ENCODE measurements around the gene MARS1.

MARS1 gene

GRCh38 chr12:57525615-57526383, 37.9 kb downstream of the MARS1 start:
- TF ChIP-seq, protein P1, sequence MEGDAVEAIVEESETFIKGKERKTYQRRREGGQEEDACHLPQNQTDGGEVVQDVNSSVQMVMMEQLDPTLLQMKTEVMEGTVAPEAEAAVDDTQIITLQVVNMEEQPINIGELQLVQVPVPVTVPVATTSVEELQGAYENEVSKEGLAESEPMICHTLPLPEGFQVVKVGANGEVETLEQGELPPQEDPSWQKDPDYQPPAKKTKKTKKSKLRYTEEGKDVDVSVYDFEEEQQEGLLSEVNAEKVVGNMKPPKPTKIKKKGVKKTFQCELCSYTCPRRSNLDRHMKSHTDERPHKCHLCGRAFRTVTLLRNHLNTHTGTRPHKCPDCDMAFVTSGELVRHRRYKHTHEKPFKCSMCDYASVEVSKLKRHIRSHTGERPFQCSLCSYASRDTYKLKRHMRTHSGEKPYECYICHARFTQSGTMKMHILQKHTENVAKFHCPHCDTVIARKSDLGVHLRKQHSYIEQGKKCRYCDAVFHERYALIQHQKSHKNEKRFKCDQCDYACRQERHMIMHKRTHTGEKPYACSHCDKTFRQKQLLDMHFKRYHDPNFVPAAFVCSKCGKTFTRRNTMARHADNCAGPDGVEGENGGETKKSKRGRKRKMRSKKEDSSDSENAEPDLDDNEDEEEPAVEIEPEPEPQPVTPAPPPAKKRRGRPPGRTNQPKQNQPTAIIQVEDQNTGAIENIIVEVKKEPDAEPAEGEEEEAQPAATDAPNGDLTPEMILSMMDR (conservative IDR thresholded peaks at IDR 0.05; ENCODE audit: control insufficient read depth, insufficient read depth, low read depth, low read length) = no peak
- H3K4me3 ChIP-seq (ENCODE audit: control insufficient read depth, low read depth, low read length) = no peak overlapping the region
- DNase-seq (ENCODE audit: low read depth) = no peak

- no peak overlapping the region for H3K4me3 ChIP-seq (ENCODE audit: control insufficient read depth, low read depth, low read length)
- no peak for DNase-seq (ENCODE audit: low read depth)
- TF ChIP-seq, protein P1 (conservative IDR thresholded peaks at IDR 0.05; ENCODE audit: control insufficient read depth, insufficient read depth, low read depth, low read length) = no peak
Measured at GRCh38 chr12:57526477-57527126, 38.7 kb downstream of the MARS1 start.

- TF ChIP-seq, protein P1 (conservative IDR thresholded peaks at IDR 0.05; ENCODE audit: control insufficient read depth, insufficient read depth, low read depth, low read length) = no peak
- no peak for DNase-seq (ENCODE audit: low read depth)
- H3K4me3 ChIP-seq (ENCODE audit: control insufficient read depth, low read depth, low read length) = no peak overlapping the region
Measured at GRCh38 chr12:57527184-57527583, 39.3 kb downstream of the MARS1 start.

GRCh38 chr12:57528176-57528575, 40.3 kb downstream of the MARS1 start:
- TF ChIP-seq, protein P1 (conservative IDR thresholded peaks at IDR 0.05; ENCODE audit: control insufficient read depth, insufficient read depth, low read depth, low read length) = no peak
- H3K4me3 ChIP-seq (ENCODE audit: control insufficient read depth, low read depth, low read length) = no peak overlapping the region
- no peak for DNase-seq (ENCODE audit: low read depth)

GRCh38 chr12:57528831-57529555, 41.1 kb downstream of the MARS1 start:
- DNase-seq (ENCODE audit: low read depth) = no peak
- TF ChIP-seq, protein P1 (conservative IDR thresholded peaks at IDR 0.05; ENCODE audit: control insufficient read depth, insufficient read depth, low read depth, low read length) = no peak
- H3K4me3 ChIP-seq (ENCODE audit: control insufficient read depth, low read depth, low read length) = no peak overlapping the region

GRCh38 chr12:57529831-57530230, 42.0 kb downstream of the MARS1 start:
- H3K4me3 ChIP-seq (ENCODE audit: control insufficient read depth, low read depth, low read length) = no peak overlapping the region
- TF ChIP-seq, protein P1 (conservative IDR thresholded peaks at IDR 0.05; ENCODE audit: control insufficient read depth, insufficient read depth, low read depth, low read length) = no peak
- no peak for DNase-seq (ENCODE audit: low read depth)
